ENCODE data around the gene EVC. TPM values are rescaled to one million over a fixed set of nuclear protein-coding genes. Genes with fewer than 3 reads are reported as not detected.

EVC gene
- total RNA-seq, 2 experiments from 2014 or later = 0.70 to 1.5 TPM

- Histone ChIP-seq H3K9me3 (ENCODE audit: control insufficient read depth in 1 of 2, insufficient read depth in 1 of 2, low read length in 2 of 2) (peaks cover 0 to 19% of the 10 kb centered on the region in 2 experiments), H3K36me3 (ENCODE audit: insufficient read depth, low read length) (no peaks in the 10 kb centered on the region), H3K27me3 (ENCODE audit: control insufficient read depth in 1 of 2, insufficient read depth in 2 of 2, low read length in 2 of 2) (no peaks in the 10 kb centered on the region), H3K4me3 (ENCODE audit: low read length) (no peak overlapping the region), H3K4me1 (ENCODE audit: insufficient read depth, low read length) (no peaks in the 10 kb centered on the region), H3K27ac (ENCODE audit: low read depth in 1 of 2, low read length in 2 of 2) (no peak overlapping the region)
- H3K4me1 Mint-ChIP-seq (ENCODE audit: low read depth) = no peaks in the 10 kb centered on the region
- CTCF ChIA-PET = no interaction called here
- TF ChIP-seq CTCF (IDR thresholded peaks at IDR 0.05) = no peak
- no peaks in the 10 kb centered on the region for H3K27me3 Mint-ChIP-seq
- no peak for ATAC-seq (ENCODE audit: poor library complexity)
- no peaks in the 10 kb centered on the region for H3K36me3 Mint-ChIP-seq (ENCODE audit: low read depth)
- no peak overlapping the region for H3K27ac Mint-ChIP-seq
- H3K9me3 Mint-ChIP-seq = no peaks in the 10 kb centered on the region
- no peak for DNase-seq
- intact Hi-C loops (cut with DNase I, micrococcal nuclease) = no loop called here
- no peak overlapping the region for H3K4me3 Mint-ChIP-seq
- POLR2A ChIA-PET = no interaction called here
Measured at GRCh38 chr4:5750052-5750945, 39.3 kb downstream of the EVC start.

GRCh38 chr4:5750946-5751665 lies 40.1 kb downstream of the EVC start:
- DNase-seq = no peak
- H3K4me1 ChIP-seq (ENCODE audit: insufficient read depth, low read length) = no peaks in the 10 kb centered on the region
- H3K27ac ChIP-seq (ENCODE audit: low read depth in 1 of 2, low read length in 2 of 2) = no peak overlapping the region
- intact Hi-C loops (cut with DNase I, micrococcal nuclease) = no loop called here
- H3K36me3 Mint-ChIP-seq (ENCODE audit: low read depth) = no peaks in the 10 kb centered on the region
- H3K4me1 Mint-ChIP-seq (ENCODE audit: low read depth) = no peaks in the 10 kb centered on the region
- ChIA-PET POLR2A (no interaction called here), CTCF (no interaction called here)
- H3K4me3 Mint-ChIP-seq = no peak overlapping the region
- no peaks in the 10 kb centered on the region for H3K27me3 Mint-ChIP-seq
- no peak overlapping the region for H3K27ac Mint-ChIP-seq
- no peaks in the 10 kb centered on the region for H3K9me3 Mint-ChIP-seq
- H3K9me3 ChIP-seq (ENCODE audit: control insufficient read depth in 1 of 2, insufficient read depth in 1 of 2, low read length in 2 of 2) = peaks cover 0 to 24% of the 10 kb centered on the region in 2 experiments
- TF ChIP-seq CTCF (IDR thresholded peaks at IDR 0.05) = no peak
- no peaks in the 10 kb centered on the region for H3K36me3 ChIP-seq (ENCODE audit: insufficient read depth, low read length)
- no peak for ATAC-seq (ENCODE audit: poor library complexity)
- no peaks in the 10 kb centered on the region for H3K27me3 ChIP-seq (ENCODE audit: control insufficient read depth in 1 of 2, insufficient read depth in 2 of 2, low read length in 2 of 2)
- H3K4me3 ChIP-seq (ENCODE audit: low read length) = no peak overlapping the region

- intact Hi-C loops (cut with DNase I, micrococcal nuclease) = no loop called here
- no peak for ATAC-seq (ENCODE audit: poor library complexity)
- Mint-ChIP-seq H3K27me3 (no peaks in the 10 kb centered on the region), H3K4me3 (no peak overlapping the region), H3K4me1 (ENCODE audit: low read depth) (no peaks in the 10 kb centered on the region), H3K27ac (no peak overlapping the region), H3K9me3 (no peaks in the 10 kb centered on the region), H3K36me3 (ENCODE audit: low read depth) (no peaks in the 10 kb centered on the region)
- CTCF ChIA-PET = no interaction called here
- Histone ChIP-seq H3K9me3 (ENCODE audit: control insufficient read depth in 1 of 2, insufficient read depth in 1 of 2, low read length in 2 of 2) (peaks cover 0 to 31% of the 10 kb centered on the region in 2 experiments), H3K4me3 (ENCODE audit: low read length) (no peak overlapping the region), H3K36me3 (ENCODE audit: insufficient read depth, low read length) (no peaks in the 10 kb centered on the region), H3K27me3 (ENCODE audit: control insufficient read depth in 1 of 2, insufficient read depth in 2 of 2, low read length in 2 of 2) (no peaks in the 10 kb centered on the region), H3K27ac (ENCODE audit: low read depth in 1 of 2, low read length in 2 of 2) (no peak overlapping the region), H3K4me1 (ENCODE audit: insufficient read depth, low read length) (no peaks in the 10 kb centered on the region)
- DNase-seq = no peak
- no peak for TF ChIP-seq CTCF (IDR thresholded peaks at IDR 0.05)
- POLR2A ChIA-PET = no interaction called here
Measured at GRCh38 chr4:5751666-5752375, 40.8 kb downstream of the EVC start.
